CD4-positive, alpha-beta memory T cell (primary cell): ENCODE results near the gene IL1RAP. TPM values are rescaled to one million over a fixed set of nuclear protein-coding genes. Genes with fewer than 3 reads are reported as not detected.

Source experiments
- CTCF ChIA-PET: fragments of 350-600 bp; sonication (Branson Sonifier 250); formaldehyde crosslinking; loops from one replicate; lab custom pipeline; 2021; ENCODE audit warnings: inconsistent platforms; ENCODE audit not compliant: partially characterized antibody; lab: Charles Lee
- POLR2A ChIA-PET: fragments of 350-600 bp; sonication (Branson Sonifier 250); formaldehyde crosslinking; loops from one replicate; lab custom pipeline; 2021; ENCODE audit not compliant: partially characterized antibody; lab: Charles Lee
- DNase-seq, 5 donors: peaks; one replicate each; pipeline versions ENCODE4 v3.0.0 to v3.0.0-alpha.2; 2020 to 2022; ENCODE audit warnings: mixed read lengths in 1 of 5
- H3K27ac ChIP-seq: one replicate; pipeline ENCODE4 v1.7.0; 2013; ENCODE audit warnings: low read depth, low read length
- H3K27me3 ChIP-seq: 2 replicates; pipeline ENCODE4 v1.7.0; 2013; ENCODE audit warnings: mild to moderate bottlenecking, low read length, moderate library complexity; ENCODE audit not compliant: insufficient read depth
- H3K36me3 ChIP-seq: 2 replicates; pipeline ENCODE4 v1.7.0; 2013; ENCODE audit warnings: mild to moderate bottlenecking, low read length, moderate library complexity; ENCODE audit not compliant: insufficient read depth
- H3K4me1 ChIP-seq: 2 replicates; pipeline ENCODE4 v1.7.0; 2013; ENCODE audit warnings: mild to moderate bottlenecking, low read length, moderate library complexity; ENCODE audit not compliant: insufficient read depth
- H3K4me3 ChIP-seq, 2 donors: one replicate each; pipeline ENCODE4 v1.7.0; 2013; ENCODE audit warnings: low read length in 2 of 2, mild to moderate bottlenecking in 1 of 2
- H3K9me3 ChIP-seq, 2 donors: one replicate each; pipeline ENCODE4 v1.7.0; 2013; ENCODE audit warnings: low read length in 2 of 2, control low read depth in 1 of 2; ENCODE audit not compliant: control insufficient read depth in 1 of 2
- H3K27ac Mint-ChIP-seq, 7 donors: one replicate each; pipeline ENCODE4 v1.8.0; 2020 to 2021; ENCODE audit warnings: mixed read lengths in 7 of 7, mild to moderate bottlenecking in 6 of 7, inconsistent platforms in 3 of 7, moderate library complexity in 3 of 7
- H3K27me3 Mint-ChIP-seq, 2 donors: one replicate each; pipeline ENCODE4 v1.8.0; 2020 to 2021; ENCODE audit warnings: mixed read lengths in 2 of 2
- H3K36me3 Mint-ChIP-seq, 2 donors: one replicate each; pipeline ENCODE4 v1.8.0; 2020 to 2021; ENCODE audit warnings: mixed read lengths in 2 of 2, inconsistent platforms in 1 of 2, mild to moderate bottlenecking in 1 of 2
- H3K4me1 Mint-ChIP-seq, 4 donors: one replicate each; pipeline ENCODE4 v1.8.0; 2020 to 2021; ENCODE audit warnings: mixed read lengths in 4 of 4, mild to moderate bottlenecking in 1 of 4
- H3K4me3 Mint-ChIP-seq, 8 donors: one replicate each; pipeline ENCODE4 v1.8.0; 2020 to 2021; ENCODE audit warnings: mixed read lengths in 8 of 8, mild to moderate bottlenecking in 7 of 8, moderate library complexity in 6 of 8, inconsistent platforms in 3 of 8
- H3K9me3 Mint-ChIP-seq, 8 donors: one replicate each; pipeline ENCODE4 v1.8.0; 2020 to 2021; ENCODE audit warnings: mixed read lengths in 8 of 8, mild to moderate bottlenecking in 5 of 8, inconsistent platforms in 3 of 8, moderate library complexity in 1 of 8
- intact Hi-C: fragments of 100-400 bp; cut with micrococcal nuclease; formaldehyde crosslinking; loops from one replicate; pipeline ENCODE4 v1.15.1; 2023
- polyA plus RNA-seq, 2 donors: library from polyadenylated mRNA; unstranded; fragments of 300-500 nt; fragmentation: Illumina TruSeq; gene quantifications; one replicate each; pipeline ENCODE4 v1.2.3, GENCODE V29; 2021
- total RNA-seq, 2 experiments: library from RNA; stranded (reverse); gene quantifications; one replicate each; pipeline ENCODE4 v1.2.3, GENCODE V29; 2021

Gene IL1RAP
- total and polyA plus RNA-seq, 4 experiments from 2014 or later = 4.1 to 14.6 (median 8.2) TPM

- Mint-ChIP-seq H3K4me3 (no peak overlapping the region), H3K27me3 (peaks cover 12 to 14% of the 10 kb centered on the region in 2 donors), H3K4me1 (peaks cover 0 to 5% (median 2%) of the 10 kb centered on the region in 4 donors), H3K36me3 (no peaks in the 10 kb centered on the region), H3K9me3 (no peaks in the 10 kb centered on the region), H3K27ac (no peak overlapping the region)
- no peak overlapping the region for H3K27ac ChIP-seq
- CTCF ChIA-PET = interaction anchor here (1.2 kb wide), 1 partner anchor 11 kb away, joined by 4 read pairs; no protein-coding TSS in a partner anchor
- DNase-seq = no peak
- H3K4me1 ChIP-seq = no peaks in the 10 kb centered on the region
- POLR2A ChIA-PET = no interaction called here
- no peaks in the 10 kb centered on the region for H3K9me3 ChIP-seq
- intact Hi-C loops = no loop called here
- H3K4me3 ChIP-seq = no peak overlapping the region
- H3K27me3 ChIP-seq = no peaks in the 10 kb centered on the region
- H3K36me3 ChIP-seq = no peaks in the 10 kb centered on the region
Measured at GRCh38 chr3:190486908-190487607, 26.8 kb upstream of the IL1RAP start.

- H3K36me3 ChIP-seq = no peaks in the 10 kb centered on the region
- no peak overlapping the region for H3K4me3 Mint-ChIP-seq
- H3K9me3 ChIP-seq = no peaks in the 10 kb centered on the region
- no peaks in the 10 kb centered on the region for H3K36me3 Mint-ChIP-seq
- no peak overlapping the region for H3K4me3 ChIP-seq
- H3K4me1 ChIP-seq = no peaks in the 10 kb centered on the region
- peaks cover 21 to 25% of the 10 kb centered on the region in 2 donors for H3K27me3 Mint-ChIP-seq
- H3K9me3 Mint-ChIP-seq = no peaks in the 10 kb centered on the region
- H3K27ac Mint-ChIP-seq = no peak overlapping the region
- CTCF ChIA-PET = no interaction called here
- peaks cover 0 to 5% (median 0%) of the 10 kb centered on the region in 4 donors for H3K4me1 Mint-ChIP-seq
- no peak overlapping the region for H3K27ac ChIP-seq
- intact Hi-C loops = no loop called here
- POLR2A ChIA-PET = no interaction called here
- DNase-seq = peak in 1 of 5 donors; percentile 34
- no peaks in the 10 kb centered on the region for H3K27me3 ChIP-seq
Measured at GRCh38 chr3:190491533-190492054, 22.3 kb upstream of the IL1RAP start.

GRCh38 chr3:190492129-190492528 is 21.8 kb upstream of the IL1RAP start:
- H3K4me3 Mint-ChIP-seq = no peak overlapping the region
- H3K27ac Mint-ChIP-seq = no peak overlapping the region
- Histone ChIP-seq H3K27me3 (no peaks in the 10 kb centered on the region), H3K27ac (no peak overlapping the region), H3K4me1 (no peaks in the 10 kb centered on the region), H3K9me3 (no peaks in the 10 kb centered on the region), H3K4me3 (no peak overlapping the region), H3K36me3 (no peaks in the 10 kb centered on the region)
- ChIA-PET POLR2A (no interaction called here), CTCF (no interaction called here)
- intact Hi-C loops = no loop called here
- H3K4me1 Mint-ChIP-seq = peaks cover 0 to 4% (median 0%) of the 10 kb centered on the region in 4 donors
- no peaks in the 10 kb centered on the region for H3K9me3 Mint-ChIP-seq
- no peaks in the 10 kb centered on the region for H3K36me3 Mint-ChIP-seq
- H3K27me3 Mint-ChIP-seq = peaks cover 24 to 25% of the 10 kb centered on the region in 2 donors
- no peak for DNase-seq

- Histone ChIP-seq H3K36me3 (no peaks in the 10 kb centered on the region), H3K27ac (no peak overlapping the region), H3K9me3 (no peaks in the 10 kb centered on the region), H3K4me1 (no peaks in the 10 kb centered on the region), H3K27me3 (no peaks in the 10 kb centered on the region), H3K4me3 (no peak overlapping the region)
- intact Hi-C loops = no loop called here
- Mint-ChIP-seq H3K36me3 (no peaks in the 10 kb centered on the region), H3K27ac (no peak overlapping the region), H3K4me3 (no peak overlapping the region), H3K9me3 (no peaks in the 10 kb centered on the region), H3K4me1 (peaks cover 0 to 4% (median 0%) of the 10 kb centered on the region in 4 donors), H3K27me3 (peaks cover 24 to 25% of the 10 kb centered on the region in 2 donors)
- DNase-seq = no peak
- POLR2A ChIA-PET = no interaction called here
- CTCF ChIA-PET = no interaction called here
Measured at GRCh38 chr3:190492966-190493365, 20.9 kb upstream of the IL1RAP start.

- H3K27ac ChIP-seq = no peak overlapping the region
- no peaks in the 10 kb centered on the region for H3K4me1 ChIP-seq
- H3K4me3 ChIP-seq = no peak overlapping the region
- ChIA-PET CTCF (no interaction called here), POLR2A (no interaction called here)
- Mint-ChIP-seq H3K4me1 (peaks cover 0 to 2% (median 0%) of the 10 kb centered on the region in 4 donors), H3K27me3 (peaks cover 21 to 22% of the 10 kb centered on the region in 2 donors), H3K27ac (no peak overlapping the region), H3K4me3 (no peak overlapping the region), H3K9me3 (no peaks in the 10 kb centered on the region), H3K36me3 (no peaks in the 10 kb centered on the region)
- no peaks in the 10 kb centered on the region for H3K9me3 ChIP-seq
- H3K27me3 ChIP-seq = no peaks in the 10 kb centered on the region
- no peak for DNase-seq
- intact Hi-C loops = no loop called here
- H3K36me3 ChIP-seq = no peaks in the 10 kb centered on the region
Measured at GRCh38 chr3:190494907-190495306, 19.0 kb upstream of the IL1RAP start.

GRCh38 chr3:190495354-190495753 is 18.5 kb upstream of the IL1RAP start:
- Mint-ChIP-seq H3K36me3 (no peaks in the 10 kb centered on the region), H3K27ac (no peak overlapping the region), H3K4me1 (peaks cover 0 to 2% (median 0%) of the 10 kb centered on the region in 4 donors), H3K27me3 (peaks cover 19 to 22% of the 10 kb centered on the region in 2 donors), H3K9me3 (no peaks in the 10 kb centered on the region), H3K4me3 (no peak overlapping the region)
- ChIA-PET POLR2A (no interaction called here), CTCF (no interaction called here)
- DNase-seq = no peak
- Histone ChIP-seq H3K9me3 (no peaks in the 10 kb centered on the region), H3K27me3 (no peaks in the 10 kb centered on the region), H3K27ac (no peak overlapping the region), H3K36me3 (no peaks in the 10 kb centered on the region), H3K4me1 (no peaks in the 10 kb centered on the region), H3K4me3 (no peak overlapping the region)
- intact Hi-C loops = no loop called here

- no peak for DNase-seq
- H3K27ac Mint-ChIP-seq = no peak overlapping the region
- H3K4me1 ChIP-seq = no peaks in the 10 kb centered on the region
- CTCF ChIA-PET = no interaction called here
- no peak overlapping the region for H3K4me3 ChIP-seq
- H3K27me3 Mint-ChIP-seq = peaks cover 22 to 25% of the 10 kb centered on the region in 2 donors
- H3K9me3 ChIP-seq = no peaks in the 10 kb centered on the region
- peaks cover 0 to 2% (median 0%) of the 10 kb centered on the region in 4 donors for H3K4me1 Mint-ChIP-seq
- no peak overlapping the region for H3K4me3 Mint-ChIP-seq
- no peaks in the 10 kb centered on the region for H3K36me3 Mint-ChIP-seq
- intact Hi-C loops = no loop called here
- H3K27ac ChIP-seq = no peak overlapping the region
- peaks cover 0 to 3% (median 0%) of the 10 kb centered on the region in 8 donors for H3K9me3 Mint-ChIP-seq
- POLR2A ChIA-PET = no interaction called here
- H3K36me3 ChIP-seq = no peaks in the 10 kb centered on the region
- H3K27me3 ChIP-seq = no peaks in the 10 kb centered on the region
Measured at GRCh38 chr3:190495796-190496195, 18.1 kb upstream of the IL1RAP start.
